Astrocyte of the cerebellum (primary cell): ENCODE data around the gene GAPDH.
A peak's percentile ranks its signal among the peaks of the same experiment; 100 is the strongest.
"Not testable (repeated sequence)": the region's sequence is repeated elsewhere in the genome, so short reads cannot be mapped to it uniquely, and the experiment has no call there.

Experiments used
- DNase-seq: peaks from one replicate; pipeline ENCODE4 v3.0.0-alpha.2; 2011; ENCODE audit warnings: low read depth
- H3K4me3 ChIP-seq: 2 replicates; pipeline ENCODE4 v1.5.1; 2011; ENCODE audit warnings: mild to moderate bottlenecking, low read depth, low read length, moderate library complexity
- in situ Hi-C: cut with HindIII; loops from 2 replicates; pipeline ENCODE4 v1.10.0; 2017; ENCODE audit warnings: low sequenced_read_pairs
- TF ChIP-seq, protein P1 (sequence below): IDR thresholded peaks from 2 replicates; pipeline ENCODE4 v1.5.1; 2012; ENCODE audit warnings: low read length, low read depth, moderate library complexity, mild to moderate bottlenecking; ENCODE audit errors: missing control alignments

GAPDH gene

DNA sequence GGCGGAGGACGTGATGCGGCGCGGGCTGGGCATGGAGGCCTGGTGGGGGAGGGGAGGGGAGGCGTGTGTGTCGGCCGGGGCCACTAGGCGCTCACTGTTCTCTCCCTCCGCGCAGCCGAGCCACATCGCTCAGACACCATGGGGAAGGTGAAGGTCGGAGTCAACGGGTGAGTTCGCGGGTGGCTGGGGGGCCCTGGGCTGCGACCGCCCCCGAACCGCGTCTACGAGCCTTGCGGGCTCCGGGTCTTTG lies 303 bp downstream of the GAPDH start:
- in situ Hi-C loops: no loop called here
- TF ChIP-seq, protein P1, sequence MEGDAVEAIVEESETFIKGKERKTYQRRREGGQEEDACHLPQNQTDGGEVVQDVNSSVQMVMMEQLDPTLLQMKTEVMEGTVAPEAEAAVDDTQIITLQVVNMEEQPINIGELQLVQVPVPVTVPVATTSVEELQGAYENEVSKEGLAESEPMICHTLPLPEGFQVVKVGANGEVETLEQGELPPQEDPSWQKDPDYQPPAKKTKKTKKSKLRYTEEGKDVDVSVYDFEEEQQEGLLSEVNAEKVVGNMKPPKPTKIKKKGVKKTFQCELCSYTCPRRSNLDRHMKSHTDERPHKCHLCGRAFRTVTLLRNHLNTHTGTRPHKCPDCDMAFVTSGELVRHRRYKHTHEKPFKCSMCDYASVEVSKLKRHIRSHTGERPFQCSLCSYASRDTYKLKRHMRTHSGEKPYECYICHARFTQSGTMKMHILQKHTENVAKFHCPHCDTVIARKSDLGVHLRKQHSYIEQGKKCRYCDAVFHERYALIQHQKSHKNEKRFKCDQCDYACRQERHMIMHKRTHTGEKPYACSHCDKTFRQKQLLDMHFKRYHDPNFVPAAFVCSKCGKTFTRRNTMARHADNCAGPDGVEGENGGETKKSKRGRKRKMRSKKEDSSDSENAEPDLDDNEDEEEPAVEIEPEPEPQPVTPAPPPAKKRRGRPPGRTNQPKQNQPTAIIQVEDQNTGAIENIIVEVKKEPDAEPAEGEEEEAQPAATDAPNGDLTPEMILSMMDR: no peak
- peak overlapping the region; percentile 100 for H3K4me3 ChIP-seq
- no peak for DNase-seq

DNA sequence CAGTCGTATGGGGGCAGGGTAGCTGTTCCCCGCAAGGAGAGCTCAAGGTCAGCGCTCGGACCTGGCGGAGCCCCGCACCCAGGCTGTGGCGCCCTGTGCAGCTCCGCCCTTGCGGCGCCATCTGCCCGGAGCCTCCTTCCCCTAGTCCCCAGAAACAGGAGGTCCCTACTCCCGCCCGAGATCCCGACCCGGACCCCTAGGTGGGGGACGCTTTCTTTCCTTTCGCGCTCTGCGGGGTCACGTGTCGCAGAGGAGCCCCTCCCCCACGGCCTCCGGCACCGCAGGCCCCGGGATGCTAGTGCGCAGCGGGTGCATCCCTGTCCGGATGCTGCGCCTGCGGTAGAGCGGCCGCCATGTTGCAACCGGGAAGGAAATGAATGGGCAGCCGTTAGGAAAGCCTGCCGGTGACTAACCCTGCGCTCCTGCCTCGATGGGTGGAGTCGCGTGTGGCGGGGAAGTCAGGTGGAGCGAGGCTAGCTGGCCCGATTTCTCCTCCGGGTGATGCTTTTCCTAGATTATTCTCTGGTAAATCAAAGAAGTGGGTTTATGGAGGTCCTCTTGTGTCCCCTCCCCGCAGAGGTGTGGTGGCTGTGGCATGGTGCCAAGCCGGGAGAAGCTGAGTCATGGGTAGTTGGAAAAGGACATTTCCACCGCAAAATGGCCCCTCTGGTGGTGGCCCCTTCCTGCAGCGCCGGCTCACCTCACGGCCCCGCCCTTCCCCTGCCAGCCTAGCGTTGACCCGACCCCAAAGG lies 804 bp downstream of the GAPDH start:
- DNase-seq: no peak
- peak overlapping the region; percentile 100 for H3K4me3 ChIP-seq
- TF ChIP-seq, protein P1: no peak
- in situ Hi-C loops: no loop called here

DNA sequence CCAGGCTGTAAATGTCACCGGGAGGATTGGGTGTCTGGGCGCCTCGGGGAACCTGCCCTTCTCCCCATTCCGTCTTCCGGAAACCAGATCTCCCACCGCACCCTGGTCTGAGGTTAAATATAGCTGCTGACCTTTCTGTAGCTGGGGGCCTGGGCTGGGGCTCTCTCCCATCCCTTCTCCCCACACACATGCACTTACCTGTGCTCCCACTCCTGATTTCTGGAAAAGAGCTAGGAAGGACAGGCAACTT lies 1.3 kb downstream of the GAPDH start:
- H3K4me3 ChIP-seq: peak overlapping the region; percentile 100
- TF ChIP-seq, protein P1: no peak
- DNase-seq: no peak
- in situ Hi-C loops: no loop called here

DNA sequence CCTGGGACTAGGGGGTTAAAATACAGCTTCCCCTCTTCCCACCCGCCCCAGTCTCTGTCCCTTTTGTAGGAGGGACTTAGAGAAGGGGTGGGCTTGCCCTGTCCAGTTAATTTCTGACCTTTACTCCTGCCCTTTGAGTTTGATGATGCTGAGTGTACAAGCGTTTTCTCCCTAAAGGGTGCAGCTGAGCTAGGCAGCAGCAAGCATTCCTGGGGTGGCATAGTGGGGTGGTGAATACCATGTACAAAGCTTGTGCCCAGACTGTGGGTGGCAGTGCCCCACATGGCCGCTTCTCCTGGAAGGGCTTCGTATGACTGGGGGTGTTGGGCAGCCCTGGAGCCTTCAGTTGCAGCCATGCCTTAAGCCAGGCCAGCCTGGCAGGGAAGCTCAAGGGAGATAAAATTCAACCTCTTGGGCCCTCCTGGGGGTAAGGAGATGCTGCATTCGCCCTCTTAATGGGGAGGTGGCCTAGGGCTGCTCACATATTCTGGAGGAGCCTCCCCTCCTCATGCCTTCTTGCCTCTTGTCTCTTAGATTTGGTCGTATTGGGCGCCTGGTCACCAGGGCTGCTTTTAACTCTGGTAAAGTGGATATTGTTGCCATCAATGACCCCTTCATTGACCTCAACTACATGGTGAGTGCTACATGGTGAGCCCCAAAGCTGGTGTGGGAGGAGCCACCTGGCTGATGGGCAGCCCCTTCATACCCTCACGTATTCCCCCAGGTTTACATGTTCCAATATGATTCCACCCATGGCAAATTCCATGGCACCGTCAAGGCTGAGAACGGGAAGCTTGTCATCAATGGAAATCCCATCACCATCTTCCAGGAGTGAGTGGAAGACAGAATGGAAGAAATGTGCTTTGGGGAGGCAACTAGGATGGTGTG lies 1.9 kb downstream of the GAPDH start:
- TF ChIP-seq, protein P1: no peak
- H3K4me3 ChIP-seq: peak overlapping the region; percentile 100
- no peak for DNase-seq
- in situ Hi-C loops: no loop called here

DNA sequence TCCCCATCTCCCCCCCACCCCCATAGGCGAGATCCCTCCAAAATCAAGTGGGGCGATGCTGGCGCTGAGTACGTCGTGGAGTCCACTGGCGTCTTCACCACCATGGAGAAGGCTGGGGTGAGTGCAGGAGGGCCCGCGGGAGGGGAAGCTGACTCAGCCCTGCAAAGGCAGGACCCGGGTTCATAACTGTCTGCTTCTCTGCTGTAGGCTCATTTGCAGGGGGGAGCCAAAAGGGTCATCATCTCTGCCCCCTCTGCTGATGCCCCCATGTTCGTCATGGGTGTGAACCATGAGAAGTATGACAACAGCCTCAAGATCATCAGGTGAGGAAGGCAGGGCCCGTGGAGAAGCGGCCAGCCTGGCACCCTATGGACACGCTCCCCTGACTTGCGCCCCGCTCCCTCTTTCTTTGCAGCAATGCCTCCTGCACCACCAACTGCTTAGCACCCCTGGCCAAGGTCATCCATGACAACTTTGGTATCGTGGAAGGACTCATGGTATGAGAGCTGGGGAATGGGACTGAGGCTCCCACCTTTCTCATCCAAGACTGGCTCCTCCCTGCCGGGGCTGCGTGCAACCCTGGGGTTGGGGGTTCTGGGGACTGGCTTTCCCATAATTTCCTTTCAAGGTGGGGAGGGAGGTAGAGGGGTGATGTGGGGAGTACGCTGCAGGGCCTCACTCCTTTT lies 2.7 kb downstream of the GAPDH start:
- H3K4me3 ChIP-seq: no peak overlapping the region
- TF ChIP-seq, protein P1: no peak
- in situ Hi-C loops: no loop called here
- no peak for DNase-seq

DNA sequence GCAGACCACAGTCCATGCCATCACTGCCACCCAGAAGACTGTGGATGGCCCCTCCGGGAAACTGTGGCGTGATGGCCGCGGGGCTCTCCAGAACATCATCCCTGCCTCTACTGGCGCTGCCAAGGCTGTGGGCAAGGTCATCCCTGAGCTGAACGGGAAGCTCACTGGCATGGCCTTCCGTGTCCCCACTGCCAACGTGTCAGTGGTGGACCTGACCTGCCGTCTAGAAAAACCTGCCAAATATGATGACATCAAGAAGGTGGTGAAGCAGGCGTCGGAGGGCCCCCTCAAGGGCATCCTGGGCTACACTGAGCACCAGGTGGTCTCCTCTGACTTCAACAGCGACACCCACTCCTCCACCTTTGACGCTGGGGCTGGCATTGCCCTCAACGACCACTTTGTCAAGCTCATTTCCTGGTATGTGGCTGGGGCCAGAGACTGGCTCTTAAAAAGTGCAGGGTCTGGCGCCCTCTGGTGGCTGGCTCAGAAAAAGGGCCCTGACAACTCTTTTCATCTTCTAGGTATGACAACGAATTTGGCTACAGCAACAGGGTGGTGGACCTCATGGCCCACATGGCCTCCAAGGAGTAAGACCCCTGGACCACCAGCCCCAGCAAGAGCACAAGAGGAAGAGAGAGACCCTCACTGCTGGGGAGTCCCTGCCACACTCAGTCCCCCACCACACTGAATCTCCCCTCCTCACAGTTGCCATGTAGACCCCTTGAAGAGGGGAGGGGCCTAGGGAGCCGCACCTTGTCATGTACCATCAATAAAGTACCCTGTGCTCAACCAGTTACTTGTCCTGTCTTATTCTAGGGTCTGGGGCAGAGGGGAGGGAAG lies 3.5 kb downstream of the GAPDH start:
- H3K4me3 ChIP-seq, in situ Hi-C loops: not testable (repeated sequence)
- peak; percentile 78 for DNase-seq
- TF ChIP-seq, protein P1: peak; percentile 72
